Stimulated activated CD8-positive, alpha-beta memory T cell treated with anti-CD3 and anti-CD28 coated beads, Interleukin-12 subunit alpha, Interleukin-12 subunit beta, amount 100 ng/mL, for 4 hours (primary cell): Measurements from ENCODE around the gene RILPL1.
"Not testable (repeated sequence)": the region's sequence is repeated elsewhere in the genome, so short reads cannot be mapped to it uniquely, and the experiment has no call there.

ENCODE experiments used
- DNase-seq: peaks from one replicate; pipeline ENCODE4 v3.0.0-alpha.2; 2020; ENCODE audit warnings: low read depth

Gene RILPL1, protein sequence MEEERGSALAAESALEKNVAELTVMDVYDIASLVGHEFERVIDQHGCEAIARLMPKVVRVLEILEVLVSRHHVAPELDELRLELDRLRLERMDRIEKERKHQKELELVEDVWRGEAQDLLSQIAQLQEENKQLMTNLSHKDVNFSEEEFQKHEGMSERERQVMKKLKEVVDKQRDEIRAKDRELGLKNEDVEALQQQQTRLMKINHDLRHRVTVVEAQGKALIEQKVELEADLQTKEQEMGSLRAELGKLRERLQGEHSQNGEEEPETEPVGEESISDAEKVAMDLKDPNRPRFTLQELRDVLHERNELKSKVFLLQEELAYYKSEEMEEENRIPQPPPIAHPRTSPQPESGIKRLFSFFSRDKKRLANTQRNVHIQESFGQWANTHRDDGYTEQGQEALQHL

DNA sequence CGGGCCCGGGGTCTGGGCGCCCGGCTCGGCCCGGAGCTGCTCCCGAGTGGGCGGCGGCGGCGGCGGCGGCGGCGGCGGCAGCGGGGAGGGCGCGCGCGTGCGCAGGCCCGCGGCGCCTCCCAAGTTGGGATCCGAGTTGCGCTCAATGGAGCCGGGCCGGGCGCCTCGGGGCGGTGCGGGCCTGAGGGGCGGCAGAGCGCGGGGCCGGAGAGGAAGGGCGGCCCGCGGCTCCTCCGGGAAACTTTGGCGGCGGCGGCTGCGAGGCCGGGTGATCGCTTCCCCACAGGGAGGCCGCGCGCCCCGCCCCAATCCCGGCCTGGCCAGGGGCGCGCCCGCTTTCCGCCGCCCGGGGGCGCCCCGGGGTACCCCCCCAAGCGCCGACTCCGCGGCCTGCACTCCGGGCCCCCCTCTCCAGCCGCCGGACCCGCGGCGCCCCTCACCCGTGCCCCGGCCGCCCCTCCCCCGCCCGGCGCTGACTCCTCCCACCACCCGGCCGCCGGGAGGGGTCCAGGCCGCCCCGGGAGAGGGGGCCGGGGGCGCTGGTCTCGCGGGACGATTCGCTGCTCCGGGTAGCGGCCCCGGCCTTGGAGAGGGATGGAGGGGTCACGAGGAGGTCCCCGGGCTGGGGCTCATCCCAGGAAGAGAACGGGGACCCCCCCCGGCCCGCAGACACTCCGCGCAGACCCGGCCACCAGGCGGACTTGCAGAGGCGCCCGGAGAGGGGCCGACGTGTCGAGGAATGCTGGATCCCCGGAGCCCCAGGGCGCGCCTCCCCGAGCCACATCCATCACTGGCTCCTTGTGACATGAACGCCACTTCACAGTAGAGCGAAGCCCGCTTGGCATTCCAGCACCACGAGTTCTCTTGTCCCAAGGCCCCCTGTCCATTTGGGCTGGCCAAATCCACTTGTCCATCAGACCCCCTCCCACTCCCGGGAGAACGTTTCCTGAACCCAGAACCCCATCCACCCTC is at the start of gene RILPL1:
Gene RILPL1 (minus strand): TSS at position 48 of the 972 bp plus-strand sequence. CDS start 237 bp downstream, outside the sequence.
- DNase-seq = peak; percentile 32

DNA sequence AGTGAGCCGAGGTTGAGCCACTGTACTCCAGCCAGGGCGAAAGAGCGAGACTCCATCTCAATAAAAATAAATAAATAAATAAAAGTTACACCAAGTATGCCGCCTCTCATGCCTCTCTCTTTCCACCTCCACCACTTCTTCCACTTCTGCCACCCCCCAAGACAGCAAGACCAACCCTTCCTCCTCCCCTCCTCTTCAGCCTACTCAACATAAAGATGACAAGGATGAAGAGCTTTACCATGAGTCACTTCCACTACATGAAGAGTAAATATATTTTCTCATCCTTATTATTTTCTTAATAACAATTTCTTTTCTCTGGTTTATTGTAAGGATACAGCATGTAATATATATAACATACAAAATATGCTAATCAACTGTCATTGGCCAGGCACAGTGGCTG is 47.3 kb upstream of the RILPL1 start:
- no peak for DNase-seq

DNA sequence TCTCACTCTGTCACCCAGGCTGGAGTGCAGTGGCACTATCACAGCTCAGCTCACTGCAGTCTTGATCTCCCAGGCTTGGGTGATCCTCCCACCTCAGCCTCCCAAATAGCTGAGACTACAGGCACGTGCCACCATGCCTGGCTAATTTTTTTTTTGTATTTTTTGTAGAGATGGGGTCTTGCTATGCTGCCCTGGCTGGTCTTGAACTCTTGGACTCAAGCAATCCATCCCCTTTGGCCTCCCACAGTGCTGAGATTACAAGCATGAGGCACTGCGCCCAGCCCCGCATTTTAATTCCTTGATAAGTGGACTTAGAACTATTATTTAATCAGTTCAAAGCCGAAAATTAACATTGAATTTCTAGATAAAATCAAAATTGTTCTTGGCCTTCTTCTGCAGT is 45.3 kb upstream of the RILPL1 start:
- DNase-seq = not testable (repeated sequence)

DNA sequence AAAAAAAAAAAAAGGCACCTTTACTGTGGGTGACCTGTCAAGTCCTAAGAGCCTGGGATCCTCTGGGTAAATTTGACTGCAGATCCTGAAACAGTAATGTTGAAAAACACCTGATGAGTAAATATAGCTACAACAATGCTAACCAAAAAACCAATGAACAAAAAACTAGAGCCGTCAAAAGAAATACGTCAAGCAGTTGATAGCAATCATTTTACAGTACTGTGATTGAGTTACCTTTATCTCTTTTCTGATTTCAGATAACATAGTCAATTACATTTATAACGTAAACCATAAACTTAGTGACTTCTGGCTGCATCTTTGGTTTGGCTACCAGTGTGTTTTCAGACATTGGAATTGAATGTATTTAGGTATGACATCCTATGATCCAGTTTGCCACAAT is 44.7 kb upstream of the RILPL1 start:
- no peak for DNase-seq

DNA sequence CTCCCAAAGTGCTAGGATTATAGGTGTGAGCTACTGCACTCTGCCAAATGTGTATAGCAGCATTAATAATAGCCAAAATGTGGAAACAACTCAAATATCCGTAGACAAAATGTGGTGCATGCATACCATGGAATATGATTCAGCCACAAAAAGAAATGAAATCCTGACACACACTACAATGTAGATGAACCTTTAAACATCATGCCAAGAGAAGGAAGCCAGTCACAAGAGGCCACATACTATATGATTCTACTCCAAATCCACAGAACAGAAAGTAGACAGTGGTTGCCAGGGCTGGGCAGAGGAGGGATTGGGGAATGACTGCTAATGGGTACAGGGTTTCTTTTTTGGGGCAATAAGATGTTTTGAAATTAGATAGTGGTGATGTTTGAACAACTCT is 43.1 kb upstream of the RILPL1 start:
- DNase-seq = no peak

DNA sequence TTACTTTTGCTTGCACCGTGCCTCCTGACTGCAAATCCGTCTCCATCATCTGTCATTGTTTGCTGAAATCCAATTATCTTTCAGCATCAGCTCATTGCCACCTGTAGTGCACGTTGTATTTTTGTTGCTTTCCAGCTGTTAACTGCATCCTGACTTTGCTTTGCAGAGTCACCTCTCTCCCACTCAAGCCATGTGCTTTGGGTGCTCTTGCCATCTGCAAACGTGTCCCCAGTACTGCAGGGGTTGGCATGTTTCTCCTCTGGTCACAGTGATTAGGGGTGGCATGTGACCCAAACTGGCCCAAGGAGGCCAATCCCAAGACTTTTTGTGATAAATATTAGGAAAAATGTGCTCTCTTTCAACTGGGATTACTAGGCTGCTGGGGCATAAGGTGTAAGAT is 40.4 kb upstream of the RILPL1 start:
- no peak for DNase-seq

DNA sequence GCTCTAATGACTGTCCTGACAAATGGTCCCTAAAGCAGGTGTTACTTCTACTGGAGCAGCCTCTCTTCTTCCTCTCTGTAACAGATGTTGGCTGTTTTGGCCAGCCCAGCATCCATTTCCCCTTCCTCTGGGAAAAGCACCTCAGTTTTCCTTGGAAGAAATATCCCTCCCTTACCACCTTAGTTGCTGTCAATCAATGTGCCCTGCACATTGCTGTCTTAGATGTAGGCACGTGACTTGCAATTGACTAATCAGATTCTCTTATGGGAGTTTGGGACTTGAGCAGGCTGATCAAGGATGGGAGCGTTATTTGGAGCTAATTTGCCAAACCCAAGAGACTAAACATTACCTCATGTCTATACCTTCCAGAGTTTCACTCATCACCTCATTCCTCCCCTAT is 38.9 kb upstream of the RILPL1 start:
- DNase-seq = no peak

DNA sequence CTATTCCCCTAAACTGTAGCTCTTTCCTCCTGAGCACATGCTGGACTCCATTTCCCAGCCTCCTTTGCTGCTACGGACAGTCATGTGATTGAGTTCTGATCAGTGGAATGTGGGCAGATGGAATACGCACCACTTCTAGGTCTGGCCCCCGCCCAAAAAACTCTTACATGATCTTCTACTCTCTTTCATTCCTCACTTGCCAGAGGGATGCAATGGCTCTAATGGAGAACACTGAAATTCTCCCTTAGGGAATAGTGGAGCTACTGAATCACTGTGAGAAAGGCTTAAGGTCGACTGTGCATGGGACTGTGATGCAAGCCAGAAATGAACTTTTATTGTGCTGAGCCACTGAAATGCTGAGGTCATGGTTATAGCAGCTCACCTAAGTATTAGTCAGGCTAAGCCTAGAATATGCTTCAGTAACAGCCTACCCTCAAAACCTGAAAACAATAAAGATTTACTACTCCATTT is 37.9 kb upstream of the RILPL1 start:
- no peak for DNase-seq

DNA sequence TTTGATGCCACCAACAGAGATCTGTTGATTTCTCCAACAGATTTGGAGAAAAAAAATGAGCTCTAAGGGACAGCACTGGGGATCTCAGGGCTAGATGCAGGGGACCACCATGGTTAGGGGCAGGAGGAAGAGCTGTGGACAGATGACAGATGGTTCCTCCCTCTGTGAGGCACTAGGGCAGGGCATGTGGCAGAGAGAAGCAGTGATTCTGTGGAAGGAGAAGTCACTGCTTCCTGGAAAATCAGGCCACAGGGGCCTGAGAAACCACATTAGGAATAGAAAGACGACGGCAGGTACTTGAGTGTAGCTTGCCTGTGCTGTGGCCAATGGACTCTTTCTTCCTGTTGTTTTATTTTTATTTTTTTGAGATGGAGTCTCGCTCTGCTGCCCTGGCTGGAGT is 25.9 kb upstream of the RILPL1 start:
- no peak for DNase-seq

DNA sequence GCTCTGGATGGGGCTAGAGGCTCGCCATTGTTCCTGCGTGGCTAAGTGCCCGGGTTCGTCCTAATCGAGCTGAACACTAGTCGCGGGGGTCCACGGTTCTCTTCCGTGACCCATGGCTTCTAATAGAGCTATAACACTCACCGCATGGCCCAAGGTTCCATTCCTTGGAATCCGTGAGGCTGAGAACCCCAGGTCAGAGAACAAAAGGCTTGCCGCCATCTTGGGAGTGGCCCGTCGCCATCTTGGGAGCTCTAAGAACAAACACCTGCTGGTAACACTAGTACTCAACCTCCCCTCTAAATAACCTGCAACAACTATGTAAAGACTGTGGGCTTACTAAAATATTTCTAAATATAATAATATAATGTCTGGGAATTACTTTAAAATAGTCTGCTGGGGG is 25.0 kb upstream of the RILPL1 start:
- not testable (repeated sequence) for DNase-seq

DNA sequence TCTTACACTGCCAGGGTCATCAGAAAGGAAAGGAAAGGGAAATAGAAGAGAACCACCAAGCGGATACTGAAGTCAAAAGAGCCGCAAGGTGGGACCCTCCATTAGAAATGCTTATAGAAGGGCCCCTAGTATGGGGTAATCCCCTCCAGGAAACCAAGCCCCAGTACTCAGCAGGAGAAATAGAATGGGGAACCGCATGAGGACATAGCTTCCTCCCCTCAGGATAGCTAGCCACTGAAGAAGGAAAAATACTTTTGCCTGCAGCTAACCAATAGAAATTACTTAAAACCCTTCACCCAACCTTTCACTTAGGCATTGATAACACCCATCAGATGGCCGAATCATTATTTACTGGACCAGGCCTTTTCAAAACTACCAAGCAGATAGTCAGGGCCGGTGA is 21.3 kb upstream of the RILPL1 start:
- DNase-seq = not testable (repeated sequence)

DNA sequence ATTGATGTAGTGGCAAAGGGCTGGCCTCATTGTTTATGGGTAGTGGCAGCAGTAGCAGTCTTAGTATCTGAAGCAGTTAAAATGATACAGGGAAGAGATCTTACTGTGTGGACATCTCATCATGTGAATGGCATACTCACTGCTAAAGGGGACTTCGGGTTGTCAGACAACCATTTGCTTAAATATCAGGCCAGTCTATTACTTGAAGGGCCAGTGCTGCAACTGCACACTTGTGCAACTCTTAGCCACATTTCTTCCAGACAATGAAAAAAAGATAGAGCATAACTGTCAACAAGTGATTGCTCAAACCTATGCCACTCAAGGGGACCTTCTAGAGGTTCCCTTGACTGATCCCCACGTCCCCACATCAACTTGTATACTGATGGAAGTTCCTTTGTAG is 20.6 kb upstream of the RILPL1 start:
- not testable (repeated sequence) for DNase-seq

DNA sequence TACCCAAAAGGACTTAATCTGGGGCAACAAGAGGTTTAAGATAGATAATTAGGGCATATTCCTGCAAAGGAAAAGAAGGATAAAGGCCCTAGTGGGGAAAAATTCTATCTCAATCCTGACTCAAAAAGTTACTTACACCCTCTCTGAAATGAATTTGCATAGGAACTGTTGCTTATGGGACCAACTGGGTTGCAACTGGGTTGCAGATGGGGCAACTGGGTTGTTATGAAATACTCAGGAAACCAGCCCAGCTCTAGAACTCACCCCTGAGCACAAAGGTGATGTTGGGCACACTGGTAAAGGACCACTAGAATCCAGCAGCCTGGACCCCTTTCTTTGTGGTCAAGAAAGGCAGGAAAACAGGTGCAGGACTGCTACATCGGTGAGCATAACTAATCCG is 17.2 kb upstream of the RILPL1 start:
- no peak for DNase-seq

DNA sequence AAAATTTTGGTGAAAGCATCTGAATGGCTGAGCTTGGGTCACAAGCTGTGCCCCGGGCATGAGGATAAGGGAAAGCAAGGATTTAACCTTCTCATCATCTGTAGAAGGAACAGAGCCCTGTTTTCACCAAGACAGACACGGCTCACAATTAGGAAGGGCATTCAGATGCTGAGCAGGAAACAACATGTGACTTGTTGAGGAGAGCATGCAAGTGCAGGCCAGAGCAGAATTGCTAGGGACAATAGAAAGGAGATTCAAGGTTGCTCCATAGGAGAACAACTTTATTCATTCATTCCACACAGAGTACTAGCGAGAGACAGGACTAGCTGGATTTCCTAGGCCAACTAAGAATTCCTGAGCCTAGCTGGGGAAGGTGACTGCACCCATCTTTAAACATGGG is 14.6 kb upstream of the RILPL1 start:
- DNase-seq = no peak

DNA sequence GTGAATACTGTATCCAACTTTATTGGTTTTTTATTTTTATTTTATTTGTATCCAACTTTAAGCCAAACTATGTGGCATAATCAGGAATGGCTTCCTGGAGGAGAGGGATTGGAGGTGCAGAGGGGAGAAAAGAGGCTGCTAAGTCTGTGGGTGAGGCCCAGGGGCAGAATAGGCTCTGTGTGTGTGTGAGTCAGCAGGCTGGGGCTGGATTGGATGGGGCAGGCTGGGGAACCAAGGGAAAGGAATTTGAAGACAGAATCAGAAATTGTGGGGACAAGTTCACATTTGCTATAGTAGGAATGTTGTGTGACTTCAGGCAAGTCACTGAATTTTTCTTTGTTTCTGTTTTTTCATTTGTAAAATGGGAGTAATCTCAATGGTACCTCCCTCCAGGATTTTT is 12.8 kb upstream of the RILPL1 start:
- no peak for DNase-seq

DNA sequence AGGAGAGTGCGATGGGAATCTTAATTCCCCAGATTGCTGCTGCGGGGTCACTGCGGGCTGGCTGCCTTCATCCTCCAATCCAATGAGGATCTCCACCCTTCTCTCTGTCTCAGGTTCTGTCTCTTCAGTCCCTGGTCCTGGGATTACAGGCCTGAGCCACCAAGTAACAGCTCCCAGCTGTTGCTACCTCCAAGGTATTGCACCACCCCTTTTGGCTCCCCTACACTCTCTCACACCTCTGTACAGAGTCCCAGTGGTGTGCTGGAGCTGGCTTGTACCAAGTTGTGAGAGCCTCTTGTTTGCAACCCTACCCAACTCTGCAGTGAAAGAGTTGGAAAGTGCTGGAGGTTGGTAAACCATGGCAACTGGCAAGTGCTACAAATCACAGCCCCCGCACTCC is 10.0 kb upstream of the RILPL1 start:
- no peak for DNase-seq

DNA sequence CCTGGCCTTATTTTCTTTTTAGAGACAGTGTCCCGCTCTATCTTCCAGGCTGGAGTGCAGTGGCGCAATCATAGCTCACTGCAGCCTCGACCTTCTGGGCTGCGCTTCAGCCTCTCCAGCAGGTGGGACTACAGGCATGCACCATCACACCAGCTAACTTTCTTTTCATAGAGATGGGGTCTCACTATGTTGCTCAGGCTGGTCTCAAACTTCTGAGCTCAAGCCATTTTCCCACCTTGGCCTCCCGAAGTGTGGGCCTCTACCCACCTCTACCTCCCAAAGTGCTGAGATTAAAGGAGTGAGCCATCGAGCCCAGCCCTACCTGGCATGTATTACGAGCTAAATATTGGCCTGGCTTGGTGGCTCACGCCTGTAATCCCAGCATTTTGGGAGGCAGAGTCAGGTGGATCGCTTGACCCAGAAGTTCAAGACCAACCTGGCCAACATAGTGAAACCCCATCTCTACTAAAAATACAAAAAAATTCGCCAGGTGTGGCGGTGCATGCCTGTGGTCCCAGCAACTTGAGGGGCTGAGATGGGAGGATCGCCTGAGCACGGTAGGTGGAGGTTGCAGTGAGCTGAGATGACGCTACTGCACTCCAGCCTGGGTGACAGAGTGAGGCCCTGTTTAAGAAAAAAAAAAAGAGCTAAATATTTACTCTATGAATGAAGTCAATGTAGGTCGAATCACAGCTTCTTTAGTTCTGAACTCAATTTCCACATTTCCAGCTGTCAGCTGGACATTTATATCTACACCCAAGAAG is 7.6 kb upstream of the RILPL1 start:
- no peak for DNase-seq

DNA sequence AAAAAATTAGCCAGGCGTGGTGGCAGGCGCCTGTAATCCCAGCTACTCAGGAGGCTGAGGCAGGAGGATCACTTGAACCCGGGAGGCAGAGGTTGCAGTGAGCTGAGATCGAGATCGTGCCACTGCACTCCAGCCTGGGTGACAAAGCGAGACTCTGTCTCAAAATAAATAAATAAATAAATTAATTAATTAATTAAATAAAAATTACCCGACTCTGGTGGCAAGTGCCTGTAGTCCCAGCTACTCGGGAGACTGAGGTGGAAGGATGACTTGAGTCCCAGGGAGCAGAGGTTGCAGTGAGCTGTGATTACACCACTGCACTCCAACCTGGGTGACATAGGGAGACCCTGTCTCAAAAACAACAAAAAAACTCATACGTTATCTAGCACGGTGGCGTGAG is 2.4 kb upstream of the RILPL1 start:
- not testable (repeated sequence) for DNase-seq

DNA sequence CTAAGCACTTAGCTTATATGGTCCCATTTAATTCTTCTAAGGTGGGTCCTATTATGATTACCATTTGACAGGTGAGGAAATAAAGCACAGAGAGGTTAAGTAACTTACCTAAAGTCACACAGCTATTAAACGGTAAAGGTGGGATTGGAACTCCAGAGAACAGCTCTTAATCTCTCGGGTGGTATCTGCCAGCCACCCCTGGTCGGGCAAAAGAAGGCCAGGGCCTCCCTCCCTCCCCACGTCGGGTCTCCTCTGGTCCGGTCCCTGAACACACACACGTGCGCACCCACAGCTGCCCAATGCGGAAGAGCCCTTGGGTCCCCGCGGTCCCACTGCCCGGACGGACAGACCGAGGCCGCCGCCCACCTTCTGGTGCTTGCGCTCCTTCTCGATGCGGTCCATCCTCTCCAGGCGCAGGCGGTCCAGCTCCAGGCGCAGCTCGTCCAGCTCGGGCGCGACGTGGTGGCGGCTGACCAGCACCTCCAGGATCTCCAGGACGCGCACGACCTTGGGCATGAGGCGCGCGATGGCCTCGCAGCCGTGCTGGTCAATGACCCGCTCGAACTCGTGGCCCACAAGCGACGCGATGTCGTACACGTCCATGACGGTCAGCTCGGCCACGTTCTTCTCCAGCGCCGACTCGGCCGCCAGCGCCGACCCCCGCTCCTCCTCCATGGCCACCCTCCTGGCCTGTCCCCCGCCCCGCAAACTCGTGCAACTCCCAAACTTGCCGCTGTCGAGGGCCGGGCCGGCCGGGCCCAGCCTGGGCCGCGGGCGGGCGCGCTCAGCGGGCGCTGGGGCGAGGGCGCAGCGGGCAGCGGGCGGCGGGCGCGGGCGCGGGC is 490 bp downstream of the RILPL1 start:
- DNase-seq = no peak

DNA sequence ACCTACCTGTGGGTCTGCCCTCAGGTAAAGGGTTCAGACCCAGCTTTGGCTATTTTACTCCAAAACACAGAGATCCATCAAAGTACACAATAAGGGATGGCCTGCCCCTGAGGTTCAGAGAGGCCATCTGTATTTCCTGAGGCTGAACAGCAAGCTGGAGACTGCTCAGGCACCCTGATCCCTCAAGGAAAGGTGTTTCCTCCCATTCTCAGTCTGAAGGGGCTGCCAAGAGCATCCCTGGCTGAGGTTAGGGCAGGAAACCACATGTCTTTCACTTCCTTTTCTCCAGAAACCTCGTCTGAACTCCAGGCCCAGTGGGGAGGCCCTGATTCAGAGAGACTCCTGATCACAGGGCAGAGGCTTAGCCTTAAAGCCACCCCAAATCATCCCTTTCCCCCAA is 1.5 kb downstream of the RILPL1 start:
- no peak for DNase-seq

DNA sequence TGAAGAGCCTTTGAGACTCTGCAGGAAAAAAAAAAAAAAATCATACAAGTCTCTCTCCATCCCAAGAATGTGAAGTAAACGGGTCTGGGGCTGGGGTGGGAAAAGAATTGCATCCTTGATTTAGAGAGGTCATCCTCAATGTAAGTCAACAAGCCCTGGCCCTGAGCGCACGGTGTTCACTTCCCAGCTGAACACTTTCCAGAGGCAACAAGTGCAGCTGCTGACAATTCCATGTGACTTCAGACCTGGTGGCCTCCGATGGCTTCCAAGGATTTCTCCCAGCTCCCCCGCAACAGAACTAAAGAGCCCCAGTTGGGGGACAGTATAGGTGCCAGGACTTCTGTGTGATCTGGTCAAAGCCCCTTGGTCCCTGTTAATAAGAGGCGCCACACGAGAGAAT is 2.4 kb downstream of the RILPL1 start:
- DNase-seq = no peak
